ENCODE results near the gene ZSWIM4.
"Not testable (repeated sequence)": the region's sequence is repeated elsewhere in the genome, so short reads cannot be mapped to it uniquely, and the experiment has no call there.

Gene ZSWIM4

GRCh38 chr19:13794757-13795589 lies at the start of gene ZSWIM4:
TSS of gene ZSWIM4 (plus strand) at chr19:13795443. CDS start at chr19:13795649, 206 bp downstream.
- in situ Hi-C loops (cut with HindIII; ENCODE audit: low sequenced_read_pairs), result no loop called here

DNA sequence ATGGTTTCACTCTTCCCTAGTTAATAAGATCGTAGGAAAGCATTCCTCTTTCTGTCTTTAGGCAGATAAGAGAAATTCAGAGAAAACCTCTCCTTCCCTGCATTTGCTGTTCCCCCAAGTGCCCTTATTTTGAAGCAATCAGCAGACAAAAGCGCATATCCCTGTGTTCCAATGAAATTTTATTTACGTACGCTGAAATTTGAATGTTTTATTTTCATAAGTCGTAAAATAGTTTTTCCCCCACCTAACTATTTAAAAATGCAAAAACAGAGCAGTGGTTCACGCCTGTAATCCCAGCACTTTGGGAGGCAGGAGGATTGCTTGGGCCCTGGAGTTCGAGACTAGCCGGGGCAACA lies 48.2 kb upstream of the ZSWIM4 start:
- in situ Hi-C loops (cut with HindIII; ENCODE audit: low sequenced_read_pairs), result no loop called here

DNA sequence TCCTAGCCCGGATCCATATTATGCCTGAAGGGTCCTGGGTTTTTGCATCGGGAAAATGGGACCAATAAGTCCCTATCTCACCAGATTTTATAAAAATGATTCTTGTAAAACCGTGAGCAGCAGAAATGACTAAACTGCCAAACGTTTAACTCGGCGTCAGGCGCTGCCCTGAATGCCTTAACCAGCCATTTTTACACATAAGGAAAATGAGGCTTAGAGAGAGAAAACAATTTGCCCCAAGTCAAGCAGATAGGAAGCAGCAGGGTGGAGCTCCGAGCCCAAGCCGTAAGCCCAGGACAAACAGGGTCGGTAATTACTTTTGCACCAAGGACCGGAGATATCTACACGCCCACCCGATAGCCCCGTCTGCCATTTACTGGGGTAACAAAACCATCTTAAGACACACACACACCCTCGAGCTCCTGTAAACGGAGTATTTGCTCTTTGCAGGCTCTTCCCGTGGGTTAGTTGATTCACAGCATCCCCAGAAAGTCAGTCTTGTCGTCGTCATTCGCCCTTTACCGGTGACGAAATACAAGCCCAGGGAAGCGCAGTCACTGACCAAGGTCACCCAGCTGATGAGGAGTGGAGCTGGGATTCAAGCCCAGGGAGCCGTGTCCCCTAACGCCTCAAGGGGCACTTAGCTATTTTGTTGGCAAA lies 46.9 kb upstream of the ZSWIM4 start:
- in situ Hi-C loops (cut with HindIII; ENCODE audit: low sequenced_read_pairs), result no loop called here

GRCh38 chr19:13751436-13751835 lies 43.8 kb upstream of the ZSWIM4 start:
- in situ Hi-C loops (cut with HindIII; ENCODE audit: low sequenced_read_pairs), result no loop called here

DNA sequence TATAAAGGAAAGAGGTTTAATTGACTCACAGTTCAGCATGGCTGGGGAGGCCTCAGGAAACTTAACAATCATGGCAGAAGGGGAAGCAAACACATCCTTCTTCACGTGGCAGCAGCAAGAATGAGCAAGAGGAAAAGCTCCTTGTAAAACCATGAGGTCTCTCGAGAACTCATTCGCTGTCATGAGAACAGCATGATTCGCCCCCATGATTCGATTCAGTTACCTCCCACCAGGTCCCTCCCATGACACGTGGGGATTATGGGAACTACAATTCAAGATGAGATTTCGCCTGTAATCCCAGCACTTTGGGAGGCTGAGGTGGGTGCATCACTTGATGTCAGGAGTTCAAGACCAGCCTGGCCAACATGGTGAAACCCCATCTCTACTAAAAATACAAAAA lies 41.6 kb upstream of the ZSWIM4 start:
- in situ Hi-C loops (cut with HindIII; ENCODE audit: low sequenced_read_pairs), result not testable (repeated sequence)

- in situ Hi-C loops (cut with HindIII; ENCODE audit: low sequenced_read_pairs), result no loop called here
These were observed 39.0 kb upstream of the ZSWIM4 start for GRCh38 chr19:13756210-13756609.

GRCh38 chr19:13757805-13758772 lies 37.2 kb upstream of the ZSWIM4 start:
- in situ Hi-C loops (cut with HindIII; ENCODE audit: low sequenced_read_pairs), result no loop called here

DNA sequence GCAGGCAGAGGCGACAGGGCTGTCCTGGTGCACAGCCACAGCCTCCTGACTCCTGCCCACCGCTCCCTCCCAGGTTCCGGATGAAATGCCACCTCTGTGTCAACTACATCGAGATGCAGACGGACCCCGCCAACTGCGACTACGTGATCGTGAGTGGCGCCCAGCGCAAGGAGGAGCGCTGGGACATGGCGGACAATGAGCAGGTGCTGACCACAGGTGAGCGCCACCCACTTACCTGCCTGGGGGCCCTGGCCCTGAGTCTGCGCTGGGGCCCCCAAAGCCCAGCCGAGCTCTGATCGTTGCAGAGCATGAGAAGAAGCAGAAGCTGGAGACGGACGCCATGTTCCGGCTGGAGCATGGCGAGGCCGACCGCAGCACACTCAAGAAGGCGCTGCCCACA lies 36.4 kb upstream of the ZSWIM4 start:
- in situ Hi-C loops (cut with HindIII; ENCODE audit: low sequenced_read_pairs), result no loop called here

GRCh38 chr19:13761423-13761822 lies 33.8 kb upstream of the ZSWIM4 start:
- in situ Hi-C loops (cut with HindIII; ENCODE audit: low sequenced_read_pairs), result no loop called here

DNA sequence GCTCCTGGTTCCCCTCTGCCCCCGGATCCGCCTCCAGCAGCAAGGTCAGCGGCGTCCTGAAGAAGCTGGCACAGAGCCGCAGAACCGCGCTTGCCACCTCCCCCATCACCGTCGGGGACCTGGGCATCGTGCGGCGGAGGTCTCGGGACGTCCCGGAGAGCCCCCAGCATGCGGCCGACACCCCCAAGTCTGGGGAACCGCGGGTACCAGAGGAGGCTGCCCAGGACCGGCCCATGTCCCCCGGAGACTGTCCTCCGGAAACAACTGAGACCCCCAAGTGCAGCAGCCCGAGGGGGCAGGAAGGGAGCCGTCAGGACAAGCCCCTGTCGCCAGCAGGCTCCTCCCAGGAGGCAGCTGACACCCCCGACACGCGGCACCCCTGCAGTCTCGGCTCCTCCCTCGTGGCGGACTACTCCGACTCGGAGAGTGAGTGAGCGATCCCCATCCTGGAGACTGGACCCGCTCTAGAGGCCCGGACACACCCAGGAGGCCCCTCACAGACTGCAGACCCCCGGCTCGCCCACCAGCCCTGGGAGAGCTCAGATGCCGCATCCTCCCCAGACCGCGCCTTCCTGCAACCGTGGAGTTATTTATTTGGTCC lies 32.5 kb upstream of the ZSWIM4 start:
- in situ Hi-C loops (cut with HindIII; ENCODE audit: low sequenced_read_pairs), result no loop called here

DNA sequence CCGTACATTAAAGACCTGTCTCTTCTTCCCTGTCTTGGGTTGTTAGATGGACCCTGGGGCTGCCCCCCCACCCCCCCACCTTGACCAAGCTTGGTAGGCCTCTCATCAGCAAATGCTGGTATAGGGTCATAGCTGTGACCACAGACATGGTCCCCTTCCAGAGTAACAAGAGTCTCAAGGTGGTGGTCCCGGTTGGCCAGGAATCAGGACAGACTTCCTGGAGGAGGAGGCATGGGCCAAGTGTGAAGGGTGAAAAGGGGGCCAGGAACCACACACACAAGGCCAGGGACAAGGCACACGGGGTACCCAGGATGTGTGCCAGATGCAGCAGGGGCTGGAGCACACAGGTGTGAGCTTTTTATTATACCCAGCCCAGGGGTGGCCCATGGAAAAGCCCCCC lies 32.0 kb upstream of the ZSWIM4 start:
- in situ Hi-C loops (cut with HindIII; ENCODE audit: low sequenced_read_pairs), result no loop called here

DNA sequence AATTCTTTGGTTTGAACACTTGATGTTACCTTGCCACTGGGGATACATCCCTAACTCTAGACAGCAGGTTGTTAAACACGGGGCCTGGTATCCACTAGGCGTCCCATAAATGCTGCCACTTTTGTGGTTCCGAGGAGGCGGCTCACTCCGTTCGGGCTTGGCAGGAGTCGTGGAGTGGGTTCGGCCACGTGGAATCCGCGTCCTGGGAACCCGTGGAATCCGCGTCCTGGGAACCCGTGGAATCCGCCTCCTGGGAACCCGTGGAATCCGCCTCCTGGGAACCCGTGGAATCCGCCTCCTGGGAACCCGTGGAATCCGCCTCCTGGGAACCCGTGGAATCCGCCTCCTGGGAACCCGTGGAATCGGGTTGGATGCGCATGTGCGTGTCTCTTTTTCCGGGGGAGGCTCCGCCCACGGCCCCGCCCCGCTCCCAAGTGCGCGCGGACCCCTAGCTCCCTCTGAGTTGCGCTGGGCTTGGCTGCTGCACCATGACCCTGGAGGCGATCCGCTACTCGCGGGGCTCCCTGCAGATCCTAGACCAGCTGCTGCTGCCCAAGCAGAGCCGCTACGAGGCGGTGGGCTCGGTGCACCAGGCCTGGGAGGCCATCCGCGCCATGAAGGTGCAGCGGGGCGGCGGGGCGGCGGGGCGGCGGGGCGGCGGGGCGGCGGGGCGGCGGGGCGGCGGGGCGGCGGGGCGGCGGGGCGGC lies 31.0 kb upstream of the ZSWIM4 start, which contains the start of gene MRI1:
Gene MRI1 (plus strand): TSS at position 422 of the 707 bp plus-strand sequence. CDS start 67 bp downstream, at position 489.
- in situ Hi-C loops (cut with HindIII; ENCODE audit: low sequenced_read_pairs), result no loop called here

DNA sequence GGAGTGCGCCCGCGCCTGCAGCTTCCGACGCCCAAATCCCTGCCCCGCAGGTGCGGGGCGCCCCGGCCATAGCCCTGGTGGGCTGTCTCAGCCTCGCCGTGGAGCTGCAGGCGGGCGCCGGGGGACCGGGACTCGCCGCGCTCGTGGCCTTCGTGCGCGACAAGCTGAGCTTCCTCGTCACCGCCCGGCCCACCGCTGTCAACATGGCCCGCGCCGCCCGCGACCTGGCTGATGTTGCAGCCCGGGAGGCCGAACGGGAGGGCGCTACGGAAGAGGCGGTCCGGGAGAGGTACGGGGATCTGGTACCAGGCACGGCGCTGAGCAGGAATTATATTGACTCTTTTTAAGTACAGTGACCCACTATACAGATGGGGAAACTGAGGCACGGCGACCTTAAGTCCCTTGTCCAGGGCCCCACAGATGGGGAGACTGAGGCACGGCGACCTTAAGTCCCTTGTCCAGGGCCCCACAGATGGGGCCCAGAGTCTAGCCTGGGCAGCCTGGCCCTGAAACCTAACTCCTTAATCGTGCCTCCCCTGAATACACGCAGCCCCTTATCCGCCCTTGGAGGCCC lies 30.3 kb upstream of the ZSWIM4 start:
- in situ Hi-C loops (cut with HindIII; ENCODE audit: low sequenced_read_pairs), result no loop called here

GRCh38 chr19:13765395-13766094 lies 29.7 kb upstream of the ZSWIM4 start:
- in situ Hi-C loops (cut with HindIII; ENCODE audit: low sequenced_read_pairs), result no loop called here

DNA sequence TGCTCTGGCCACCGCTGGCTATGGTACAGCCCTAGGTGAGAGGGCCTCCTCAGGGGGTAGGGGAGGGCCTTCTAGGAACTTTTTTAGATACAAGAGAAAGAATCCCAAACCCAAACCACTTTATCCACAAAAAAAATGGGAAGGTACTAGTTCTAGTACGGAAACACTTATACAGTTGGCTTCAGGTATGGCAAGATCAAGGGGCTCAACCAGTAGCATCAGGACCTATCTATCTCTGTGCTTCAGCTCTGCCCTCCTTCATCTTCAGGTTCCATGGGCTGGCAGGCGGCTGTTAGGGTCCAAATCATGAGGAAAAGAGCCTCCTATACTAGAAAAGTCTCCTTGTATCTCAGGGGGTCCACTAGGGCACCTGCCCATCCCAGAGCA lies 29.2 kb upstream of the ZSWIM4 start:
- in situ Hi-C loops (cut with HindIII; ENCODE audit: low sequenced_read_pairs), result no loop called here

GRCh38 chr19:13768510-13768909 lies 26.7 kb upstream of the ZSWIM4 start:
- in situ Hi-C loops (cut with HindIII; ENCODE audit: low sequenced_read_pairs), result no loop called here

DNA sequence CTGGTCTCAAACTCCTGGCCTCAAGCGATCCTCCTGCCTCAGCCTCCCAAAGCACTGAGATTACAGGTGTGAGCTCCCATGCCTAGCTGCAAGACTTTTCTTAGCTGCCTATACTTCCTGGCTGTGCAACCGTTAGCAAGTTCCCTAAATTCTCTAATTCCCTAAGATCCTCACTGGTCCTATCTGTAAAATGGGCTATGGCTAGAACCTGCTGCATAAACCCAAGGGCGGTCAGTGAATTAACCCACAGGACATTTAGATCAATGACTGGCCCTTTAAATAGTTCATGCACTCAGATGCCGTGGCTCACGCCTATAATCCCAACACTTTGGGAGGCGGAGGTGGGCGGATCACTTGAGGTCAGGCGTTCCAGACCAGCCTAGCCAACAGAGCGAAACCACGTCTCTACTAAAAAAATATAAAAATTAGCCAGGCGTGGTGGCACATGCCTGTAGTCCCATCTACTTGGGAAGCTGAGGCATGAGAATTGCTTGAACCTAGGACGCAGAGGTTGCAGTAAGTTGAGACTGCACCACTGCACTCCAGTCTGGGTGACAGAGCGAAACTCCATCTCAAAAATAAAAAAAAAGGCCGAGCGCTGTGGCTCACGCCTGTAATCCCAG lies 25.1 kb upstream of the ZSWIM4 start:
- in situ Hi-C loops (cut with HindIII; ENCODE audit: low sequenced_read_pairs), result no loop called here

DNA sequence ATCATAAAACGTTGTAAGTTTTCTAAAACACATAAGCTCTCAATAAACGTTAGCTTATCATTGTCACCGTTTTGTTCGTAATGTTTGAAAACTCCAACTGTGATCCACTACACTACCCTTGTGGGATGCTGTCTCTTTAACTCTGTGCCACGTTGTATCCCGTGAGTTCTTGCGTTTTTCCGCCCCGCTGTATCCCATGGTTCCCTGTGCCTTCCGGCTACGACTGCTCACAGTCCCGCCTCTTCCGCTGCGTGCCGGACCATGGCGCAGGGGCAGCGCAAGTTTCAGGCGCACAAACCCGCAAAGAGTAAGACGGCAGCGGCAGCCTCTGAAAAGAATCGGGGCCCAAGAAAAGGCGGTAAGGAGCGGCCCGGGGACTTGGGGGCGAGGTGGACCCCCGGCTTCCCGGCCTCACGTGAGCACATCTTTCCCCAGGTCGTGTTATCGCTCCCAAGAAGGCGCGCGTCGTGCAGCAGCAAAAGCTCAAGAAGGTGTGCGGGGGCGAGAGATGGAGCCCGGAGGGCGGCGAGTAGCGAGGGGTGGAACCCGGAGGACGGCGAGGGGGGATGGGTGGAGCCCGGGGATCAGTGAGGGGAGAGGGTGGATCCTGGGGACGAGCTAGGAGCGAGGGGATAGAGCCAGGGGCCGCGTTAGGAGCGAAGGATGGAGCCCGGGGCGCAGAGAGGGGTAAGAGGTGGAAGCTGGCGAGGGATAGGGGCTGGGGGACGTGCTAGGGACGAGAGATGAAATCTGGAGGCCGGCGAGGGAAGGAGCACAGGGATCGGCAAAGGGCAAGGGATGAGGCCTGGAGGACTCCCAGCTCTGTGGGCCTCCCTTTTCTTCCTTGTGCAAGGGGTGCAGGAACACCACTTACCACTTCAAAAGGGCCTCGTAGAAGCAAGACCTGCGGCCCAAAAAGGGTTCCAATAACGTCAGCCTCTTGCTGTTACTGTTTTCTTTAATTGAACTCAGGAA lies 20.7 kb upstream of the ZSWIM4 start, which contains the start of gene C19orf53:
Gene C19orf53 (plus strand): TSS at position 240 of the 975 bp plus-strand sequence. CDS start 22 bp downstream, at position 262.
- in situ Hi-C loops (cut with HindIII; ENCODE audit: low sequenced_read_pairs), result no loop called here
